ENCODE results near the gene STPG2.
"Not testable (repeated sequence)": the region's sequence is repeated elsewhere in the genome, so short reads cannot be mapped to it uniquely, and the experiment has no call there.

STPG2 gene

DNA sequence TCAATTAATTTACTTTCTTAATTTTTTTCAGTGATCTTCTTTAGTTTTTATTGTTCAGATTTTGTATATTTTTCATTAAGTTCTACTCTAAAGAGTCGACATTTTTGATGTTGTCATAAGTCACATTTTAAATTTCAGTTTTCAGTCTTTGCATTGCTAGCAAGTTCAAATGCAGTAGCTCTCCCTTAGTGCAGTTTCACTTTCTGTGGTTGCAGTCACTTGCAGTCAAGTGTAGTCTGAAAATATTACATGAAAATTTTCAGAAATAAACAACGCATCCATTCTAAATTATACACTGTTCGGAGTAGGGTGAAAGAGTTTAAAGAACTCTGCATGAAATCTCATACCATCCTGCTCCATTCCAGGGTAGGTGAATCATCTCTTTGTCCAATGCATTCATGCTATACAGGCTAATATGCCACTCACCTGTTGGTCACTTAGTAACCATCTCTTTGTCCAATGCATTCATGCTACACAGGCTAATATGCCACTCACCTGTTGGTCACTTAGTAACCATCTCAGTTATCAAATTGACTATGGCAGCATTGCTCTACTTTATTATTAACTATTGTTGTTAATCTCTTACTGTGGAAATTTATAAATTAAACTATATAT lies 356.9 kb downstream of the STPG2 start:
- no peak for DNase-seq

DNA sequence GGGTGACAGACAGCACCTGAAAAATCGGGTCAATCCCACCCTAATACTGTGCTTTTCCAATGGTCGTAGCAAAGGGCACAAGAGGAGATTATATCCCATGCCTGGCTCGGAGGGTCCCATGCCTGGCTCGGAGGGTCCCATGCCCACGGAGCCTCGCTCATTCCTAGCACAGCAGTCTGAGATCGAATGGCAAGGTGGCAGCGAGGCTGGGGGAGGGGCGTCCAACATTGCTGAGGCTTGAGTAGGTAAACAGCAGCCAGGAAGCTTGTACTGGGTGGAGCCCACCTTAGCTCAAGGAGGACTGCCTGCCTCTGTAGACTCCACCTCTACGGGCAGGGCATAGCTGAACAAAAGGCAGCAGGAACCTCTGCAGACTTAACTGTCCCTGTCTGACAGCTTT lies 365.1 kb downstream of the STPG2 start:
- DNase-seq: no peak

GRCh38 chr4:97774347-97774989 lies 368.8 kb downstream of the STPG2 start:
- DNase-seq: no peak

DNA sequence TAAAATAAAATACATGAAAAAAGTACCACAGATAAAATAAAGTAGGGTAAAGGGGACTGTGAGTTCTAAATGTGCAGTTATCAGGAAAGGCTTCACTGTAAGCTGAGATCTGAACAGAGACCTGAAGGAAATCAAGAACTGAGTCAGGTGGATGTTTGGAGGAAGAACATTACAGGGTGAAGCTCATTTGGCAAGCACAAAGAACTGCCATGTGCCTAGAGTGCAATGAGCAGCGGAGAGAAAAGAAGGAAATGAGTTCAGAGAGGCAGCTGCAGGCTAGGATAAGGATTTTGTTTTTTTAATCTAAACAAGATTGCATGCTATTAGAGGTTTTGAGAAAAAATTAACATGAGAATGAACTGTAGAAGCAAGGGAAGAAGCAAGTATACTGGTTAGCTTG lies 373.1 kb downstream of the STPG2 start:
- no peak for DNase-seq

GRCh38 chr4:97762115-97762512 lies 381.2 kb downstream of the STPG2 start:
- no peak for DNase-seq

- no peak for DNase-seq
Measured at GRCh38 chr4:97761445-97762114, 381.7 kb downstream of the STPG2 start.

- DNase-seq: no peak
Measured at GRCh38 chr4:97759785-97760184, 383.5 kb downstream of the STPG2 start.

GRCh38 chr4:97752599-97752998 lies 390.7 kb downstream of the STPG2 start:
- no peak for DNase-seq

- DNase-seq: no peak
Measured at GRCh38 chr4:97747945-97748344, 395.3 kb downstream of the STPG2 start.

GRCh38 chr4:97720869-97721432 lies 422.3 kb downstream of the STPG2 start:
- no peak for DNase-seq

DNA sequence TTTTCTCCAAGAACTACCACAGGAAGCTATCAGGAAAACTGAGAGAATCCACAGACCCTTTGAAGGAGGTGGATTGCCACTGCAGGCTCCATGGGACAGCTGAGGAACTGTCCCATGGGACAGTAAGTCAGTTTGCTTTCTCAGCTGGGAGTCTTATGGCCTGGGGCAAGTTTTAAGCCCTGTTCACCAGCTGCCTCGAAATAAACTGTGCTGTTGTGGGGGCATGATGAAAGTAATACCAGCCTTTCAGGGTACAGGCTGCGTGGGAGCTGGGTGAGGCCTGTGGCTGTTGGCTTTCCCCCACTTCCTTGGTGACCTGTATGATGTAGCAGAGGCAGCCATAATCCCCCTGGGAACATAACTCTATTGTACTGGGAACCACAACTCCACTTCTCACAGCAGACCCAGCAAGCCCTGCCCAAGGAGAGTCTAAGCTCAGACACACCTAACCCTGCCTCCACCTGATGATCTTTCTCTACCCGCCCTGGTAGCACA lies 452.1 kb downstream of the STPG2 start:
- DNase-seq: no peak

- no peak for DNase-seq
Measured at GRCh38 chr4:97670703-97671269, 472.5 kb downstream of the STPG2 start.

- DNase-seq: no peak
Measured at GRCh38 chr4:97665553-97665952, 477.7 kb downstream of the STPG2 start.

- DNase-seq: no peak
Measured at GRCh38 chr4:97664741-97665140, 478.5 kb downstream of the STPG2 start.

DNA sequence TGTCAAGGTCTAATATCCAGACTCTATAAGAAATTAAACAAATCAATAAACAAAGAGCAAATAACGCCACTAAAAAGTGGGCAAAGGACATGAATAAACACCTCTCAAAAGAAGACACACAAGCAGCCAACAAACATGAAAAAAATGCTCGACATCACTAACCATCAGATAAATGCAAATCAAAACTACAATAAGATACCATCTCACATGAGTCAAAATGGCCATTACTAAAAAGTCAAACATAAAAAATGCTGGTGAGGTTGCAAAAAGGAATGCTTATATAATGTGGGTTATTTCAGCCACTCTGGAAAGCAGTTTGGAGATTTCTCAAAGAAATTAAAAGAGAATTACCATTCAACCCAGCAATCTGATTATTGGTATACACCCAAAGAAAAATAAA lies 481.1 kb downstream of the STPG2 start:
- DNase-seq: no peak

GRCh38 chr4:97656044-97656720 lies 487.1 kb downstream of the STPG2 start:
- DNase-seq: no peak

DNA sequence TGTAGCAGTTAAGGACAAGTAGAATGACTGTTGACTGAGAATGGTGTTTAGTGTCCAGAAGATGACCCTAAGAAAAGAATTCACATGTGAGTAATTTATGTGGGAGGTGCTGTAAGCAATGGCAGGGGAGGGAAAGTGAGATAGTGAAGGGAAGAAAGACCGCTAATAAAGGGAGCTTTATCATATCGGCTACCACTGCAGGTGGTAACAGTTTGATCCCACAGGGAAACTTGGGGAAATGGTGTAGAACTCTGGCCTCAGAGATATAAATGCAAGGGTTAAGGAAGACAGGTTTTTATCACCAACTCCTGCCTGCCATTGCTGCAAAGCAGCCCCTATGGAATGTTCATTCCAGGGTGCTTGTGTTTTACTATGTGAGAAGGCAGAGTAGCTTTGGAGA lies 489.6 kb downstream of the STPG2 start:
- no peak for DNase-seq

DNA sequence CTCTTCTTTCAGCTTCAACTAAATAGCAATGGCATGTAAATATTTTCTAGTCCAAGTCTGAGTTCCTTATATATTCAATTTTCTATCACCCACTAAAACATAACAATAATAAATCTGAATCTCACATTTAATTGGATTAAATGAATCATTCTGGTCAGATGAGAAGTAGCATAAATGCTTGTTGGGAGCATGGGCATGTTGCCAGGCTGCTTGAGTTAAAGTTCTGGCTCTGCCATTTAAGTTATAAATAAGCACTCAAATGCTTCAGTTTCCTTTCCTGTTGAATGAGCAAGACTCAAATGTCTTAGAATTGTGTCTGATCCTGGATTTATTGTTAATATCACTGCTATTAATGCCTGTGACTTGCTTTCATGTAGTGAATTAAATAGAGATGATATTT lies 496.3 kb downstream of the STPG2 start:
- DNase-seq: no peak

DNA sequence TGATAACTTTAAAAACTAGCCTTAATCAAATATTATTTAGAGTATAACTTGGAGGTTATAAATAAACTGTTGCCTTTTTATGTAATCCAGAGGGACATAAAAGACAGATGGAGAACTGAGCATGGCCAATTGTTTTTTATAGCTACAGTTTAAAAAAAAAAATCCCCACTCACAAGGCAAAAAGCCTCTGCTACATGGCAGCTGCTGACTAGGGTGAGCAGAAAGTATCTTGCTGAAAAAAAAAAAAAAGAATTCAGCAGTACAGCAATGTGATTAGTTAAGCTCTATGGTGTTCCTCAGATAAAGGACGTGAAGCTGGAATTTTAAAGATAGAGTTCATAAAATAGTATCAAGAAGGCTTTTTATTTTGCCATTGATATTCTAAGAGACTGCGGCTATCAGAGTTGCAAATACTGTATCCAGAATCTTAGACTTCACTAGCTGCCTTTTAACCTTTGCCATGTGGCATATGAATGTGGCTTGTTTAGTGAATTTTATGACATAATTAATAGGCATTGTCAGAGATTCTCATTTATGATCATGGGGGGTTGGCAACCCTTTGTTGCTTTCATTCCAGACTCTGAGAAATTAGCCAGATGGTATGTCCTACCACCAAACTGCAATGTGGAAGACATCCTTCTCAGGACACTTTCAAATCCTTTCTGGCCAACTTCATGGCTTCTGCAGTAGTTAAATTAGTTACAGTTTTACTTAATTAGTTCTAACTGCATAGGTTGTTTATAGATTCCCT lies 498.0 kb downstream of the STPG2 start:
- no peak for DNase-seq

DNA sequence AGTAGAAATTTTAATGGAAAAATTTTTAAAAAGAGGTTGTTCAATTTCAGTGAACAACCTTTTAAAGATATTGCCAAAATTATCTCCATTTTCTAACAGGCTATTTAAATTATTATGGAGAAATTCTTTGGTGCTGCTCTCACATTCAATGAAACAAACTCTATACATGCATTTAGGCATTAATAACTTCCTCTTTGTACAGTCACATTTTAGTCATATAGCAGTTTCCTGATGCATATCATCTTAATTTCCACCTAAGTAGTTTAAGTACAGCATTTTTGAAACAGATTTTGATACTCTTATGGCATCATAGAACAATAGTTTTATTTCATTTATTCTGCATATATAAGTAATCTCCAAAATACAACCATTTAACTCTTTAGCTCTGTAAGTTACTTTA lies 500.1 kb downstream of the STPG2 start:
- DNase-seq: no peak

DNA sequence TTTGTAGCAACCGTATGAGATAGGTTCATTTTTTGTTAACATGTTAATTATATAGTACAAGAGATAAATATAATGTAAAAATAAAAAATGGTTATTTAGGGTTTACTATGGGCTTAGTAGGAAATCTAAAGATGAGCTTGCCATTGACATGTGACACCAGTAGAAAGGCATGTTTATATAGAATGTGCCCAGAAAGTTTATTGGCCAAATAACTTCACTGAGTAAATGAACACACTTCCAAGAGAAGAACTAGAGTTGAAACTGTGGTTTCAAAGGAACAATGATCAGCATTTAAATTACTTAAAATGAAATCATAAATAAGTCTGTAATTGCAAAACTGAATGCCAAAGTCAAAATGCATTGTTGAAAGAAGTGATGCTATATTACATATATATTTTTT lies 503.3 kb downstream of the STPG2 start:
- no peak for DNase-seq

DNA sequence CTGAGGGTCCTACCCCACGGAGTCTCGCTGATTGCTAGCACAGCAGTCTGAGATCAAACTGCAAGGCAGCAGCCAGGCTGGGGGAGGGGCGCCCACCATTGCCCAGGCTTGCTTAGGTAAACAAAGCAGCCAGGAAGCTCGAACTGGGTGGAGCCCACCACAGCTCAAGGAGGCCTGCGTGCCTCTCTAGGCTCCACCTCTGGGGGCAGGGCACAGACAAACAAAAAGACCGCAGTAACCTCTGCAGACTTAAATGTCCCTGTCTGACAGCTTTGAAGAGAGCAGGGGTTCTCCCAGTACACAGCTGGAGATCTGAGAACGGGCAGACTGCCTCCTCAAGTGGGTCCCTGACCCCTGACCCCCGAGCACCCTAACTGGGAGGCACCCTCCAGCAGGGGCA lies 509.4 kb downstream of the STPG2 start:
- DNase-seq: not testable (repeated sequence)
